ENCODE measurements around the gene LINS1. TPM values are rescaled to one million over a fixed set of nuclear protein-coding genes. Genes with fewer than 3 reads are reported as not detected.

Gene LINS1
- total RNA-seq, result 14.6 TPM

- ATAC-seq, result peak; percentile 98
These were observed at the start of gene LINS1, which contains the start of gene ASB7 for GRCh38 chr15:100602064-100602822. TSS of gene LINS1 (minus strand) at chr15:100602184. CDS start at chr15:100580842, 21,342 bp downstream. TSS of gene ASB7 (plus strand) at chr15:100602589. CDS start at chr15:100612217, 9,628 bp downstream.

GRCh38 chr15:100651253-100651652 is 49.3 kb upstream of the LINS1 start:
- ATAC-seq, result no peak

- no peak for ATAC-seq
These were observed 48.7 kb upstream of the LINS1 start for GRCh38 chr15:100650685-100651084.

- ATAC-seq, result no peak
These were observed 47.0 kb upstream of the LINS1 start for GRCh38 chr15:100648951-100649350.

GRCh38 chr15:100645671-100646070 is 43.7 kb upstream of the LINS1 start:
- no peak for ATAC-seq

GRCh38 chr15:100642950-100643338 is 41.0 kb upstream of the LINS1 start:
- no peak for ATAC-seq

- no peak for ATAC-seq
These were observed 40.4 kb upstream of the LINS1 start for GRCh38 chr15:100642213-100642949.

GRCh38 chr15:100638177-100638730 is 36.3 kb upstream of the LINS1 start:
- no peak for ATAC-seq

- no peak for ATAC-seq
These were observed 33.6 kb upstream of the LINS1 start for GRCh38 chr15:100635406-100636071.

GRCh38 chr15:100633763-100634075 is 31.7 kb upstream of the LINS1 start:
- ATAC-seq, result no peak

- ATAC-seq, result no peak
These were observed 29.8 kb upstream of the LINS1 start for GRCh38 chr15:100631831-100632230.

GRCh38 chr15:100628746-100629145 is 26.8 kb upstream of the LINS1 start:
- no peak for ATAC-seq

GRCh38 chr15:100627789-100628395 is 25.9 kb upstream of the LINS1 start:
- peak; percentile 91 for ATAC-seq

- no peak for ATAC-seq
These were observed 21.3 kb upstream of the LINS1 start for GRCh38 chr15:100623301-100623700.

- no peak for ATAC-seq
These were observed 14.7 kb upstream of the LINS1 start for GRCh38 chr15:100616700-100617099.

- no peak for ATAC-seq
These were observed 13.8 kb upstream of the LINS1 start for GRCh38 chr15:100615801-100616200.

- no peak for ATAC-seq
These were observed 12.9 kb upstream of the LINS1 start for GRCh38 chr15:100614918-100615317.

GRCh38 chr15:100614336-100614735 is 12.4 kb upstream of the LINS1 start:
- no peak for ATAC-seq

GRCh38 chr15:100613208-100613607 is 11.2 kb upstream of the LINS1 start:
- ATAC-seq, result no peak

- ATAC-seq, result no peak
These were observed 10.6 kb upstream of the LINS1 start for GRCh38 chr15:100612539-100612938.

- peak; percentile 3 for ATAC-seq
These were observed 924 bp upstream of the LINS1 start for GRCh38 chr15:100602823-100603393.

- no peak for ATAC-seq
These were observed 344 bp downstream of the LINS1 start for GRCh38 chr15:100601617-100602063.

All from esophagus mucosa (tissue), 1 donor.